GM12878 (cell line): Measurements from ENCODE around the gene IGSF6. TPM values are rescaled to one million over a fixed set of nuclear protein-coding genes. Genes with fewer than 3 reads are reported as not detected.

Source experiments
- ATAC-seq: fragments of 200-7000 bp; cut with Tn5 transposase; 3 replicates; pipeline ENCODE4 v1.9.1; 2020; ENCODE audit warnings: mild to moderate bottlenecking, moderate library complexity
- BruUV-seq: library from RNA; stranded (reverse); fragments of 400-500 nt; replicated peaks from 2 replicates; lab custom pipeline; 2021; lab: Mats Ljungman, UMichigan
- CTCF ChIA-PET: fragments of 300-600 bp; sonication (Branson Sonifier 250); formaldehyde crosslinking; extraction: SDS; loops from one replicate; lab custom pipeline; 2021; ENCODE audit warnings: inconsistent platforms; lab: Yijun Ruan, JAX
- POLR2A ChIA-PET: fragments of 350-600 bp; formaldehyde crosslinking; extraction: SDS; loops from one replicate; lab custom pipeline; 2021; ENCODE audit warnings: inconsistent platforms; lab: Charles Lee
- RAD21 ChIA-PET: fragments of 300-600 bp; sonication (Branson Sonifier 250); formaldehyde crosslinking; loops from one replicate; lab custom pipeline; 2023; ENCODE audit warnings: antibody characterized with exemption; ENCODE audit not compliant: unreplicated experiment; lab: Charles Lee
- SMC1A ChIA-PET: fragments of 300-600 bp; sonication (Branson Sonifier 250); formaldehyde crosslinking; loops from one replicate; lab custom pipeline; 2023; ENCODE audit not compliant: unreplicated experiment, uncharacterized antibody; lab: Charles Lee
- DNase-seq: peaks from one replicate; pipeline ENCODE4 v3.0.0-alpha.2; 2011; ENCODE audit warnings: low read depth, low spot score
- FAIRE-seq: peaks from 3 replicates; lab custom pipeline; 2011; peaks lifted over from hg19 to GRCh38; lab: Jason Lieb, UNC
- H2AFZ ChIP-seq: 2 replicates; pipeline ENCODE4 v1.6.0; 2011; ENCODE audit warnings: low read depth, low read length, control low read depth; ENCODE audit not compliant: control insufficient read depth
- H3K27ac ChIP-seq: 2 replicates; pipeline ENCODE4 v1.5.1; 2011; ENCODE audit warnings: control low read depth; ENCODE audit not compliant: control insufficient read depth, insufficient read depth
- H3K27me3 ChIP-seq, 2 experiments: replicated peaks in 1 of 2; 2 replicates each; pipeline versions ENCODE4 v1.6.0 to v1.6.1; 2011; ENCODE audit warnings: low read length in 1 of 2; ENCODE audit not compliant: control insufficient read depth in 2 of 2, insufficient read depth in 2 of 2
- H3K36me3 ChIP-seq, 2 experiments: 2 replicates each; pipeline ENCODE4 v1.5.1; 2011; ENCODE audit warnings: low read length in 1 of 2; ENCODE audit not compliant: control insufficient read depth in 2 of 2, insufficient read depth in 2 of 2
- H3K4me1 ChIP-seq: 2 replicates; pipeline ENCODE4 v1.6.1; 2011; ENCODE audit warnings: mild to moderate bottlenecking, low read length, moderate library complexity, mixed read lengths; ENCODE audit not compliant: control insufficient read depth, insufficient read depth
- H3K4me2 ChIP-seq: 2 replicates; pipeline ENCODE4 v1.6.0; 2011; ENCODE audit warnings: control low read depth; ENCODE audit not compliant: control insufficient read depth, insufficient read depth
- H3K4me3 ChIP-seq: fragments of 200-600 bp; sonication (generic); 2 replicates; pipeline ENCODE4 v1.5.1; 2016
- H3K79me2 ChIP-seq: 2 replicates; pipeline ENCODE4 v1.6.0; 2011; ENCODE audit warnings: low read length; ENCODE audit not compliant: control insufficient read depth, insufficient read depth
- H3K9ac ChIP-seq: 2 replicates; pipeline ENCODE4 v1.8.0; 2011; ENCODE audit warnings: low read length, control low read depth, mixed read lengths; ENCODE audit not compliant: control insufficient read depth, insufficient read depth
- H3K9me3 ChIP-seq: replicated peaks from 3 replicates; pipeline ENCODE4 v1.5.1; 2011; ENCODE audit warnings: mild to moderate bottlenecking, low read length; ENCODE audit not compliant: control insufficient read depth, insufficient read depth
- H4K20me1 ChIP-seq: 2 replicates; pipeline ENCODE4 v1.6.0; 2011; ENCODE audit not compliant: control insufficient read depth, insufficient read depth
- BACH1 ChIP-seq: fragments of 450-650 bp; IDR thresholded peaks from 2 replicates; pipeline ENCODE4 v1.6.1; 2017; ENCODE audit warnings: mild to moderate bottlenecking, borderline replicate concordance
- CBX5 ChIP-seq: sonication (generic); IDR thresholded peaks from 2 replicates; pipeline ENCODE4 v1.6.1; 2016; ENCODE audit warnings: low read depth, moderate library complexity, mild to moderate bottlenecking, inconsistent platforms
- CEBPZ ChIP-seq: fragments of 150-350 bp; IDR thresholded peaks from 2 replicates; pipeline ENCODE4 v1.6.1; 2016; ENCODE audit warnings: low read depth, low read length
- CHD2 ChIP-seq: IDR thresholded peaks from 2 replicates; pipeline ENCODE4 v1.6.1; 2011; ENCODE audit warnings: low read depth, low read length, improper control_type of control experiment, borderline replicate concordance
- CREM ChIP-seq: IDR thresholded peaks from 2 replicates; pipeline ENCODE4 v1.6.1; 2014; ENCODE audit warnings: antibody characterized with exemption, low read depth
- E2F4 ChIP-seq: IDR thresholded peaks from 2 replicates; pipeline ENCODE4 v1.6.1; 2012; ENCODE audit warnings: low read depth, low read length, improper control_type of control experiment
- ETV6 ChIP-seq, 2 experiments: fragments of 450-650 bp in 1 of 2; IDR thresholded peaks in 1 of 2; conservative IDR thresholded peaks in 1 of 2; 2 replicates each; pipeline ENCODE4 v1.6.1; 2014; ENCODE audit warnings: antibody characterized with exemption in 1 of 2, borderline replicate concordance in 1 of 2, low read depth in 1 of 2, mild to moderate bottlenecking in 1 of 2, moderate library complexity in 1 of 2
- JUNB ChIP-seq: IDR thresholded peaks from 2 replicates; pipeline ENCODE4 v1.6.1; 2016; ENCODE audit warnings: antibody characterized with exemption, mild to moderate bottlenecking
- MAX ChIP-seq: IDR thresholded peaks from 2 replicates; pipeline ENCODE4 v1.6.1; 2012; ENCODE audit warnings: low read depth, low read length, improper control_type of control experiment
- MYB ChIP-seq: fragments of 150-350 bp; IDR thresholded peaks from 2 replicates; pipeline ENCODE4 v1.6.1; 2014; ENCODE audit warnings: mild to moderate bottlenecking, low read depth, low read length, borderline replicate concordance
- NBN ChIP-seq: fragments of 450-650 bp; IDR thresholded peaks from 2 replicates; pipeline ENCODE4 v1.6.1; 2016
- NFXL1 ChIP-seq: fragments of 450-650 bp; IDR thresholded peaks from 2 replicates; pipeline ENCODE4 v1.6.1; 2017; ENCODE audit warnings: antibody characterized with exemption, mild to moderate bottlenecking, borderline replicate concordance
- NFYB ChIP-seq: IDR thresholded peaks from 2 replicates; pipeline ENCODE4 v1.6.1; 2011; ENCODE audit warnings: low read depth, mild to moderate bottlenecking, low read length, improper control_type of control experiment, moderate library complexity; ENCODE audit not compliant: insufficient read depth
- PKNOX1 ChIP-seq: fragments of 450-650 bp; IDR thresholded peaks from 2 replicates; pipeline ENCODE4 v1.6.1; 2016; ENCODE audit warnings: mild to moderate bottlenecking
- RB1 ChIP-seq: fragments of 450-650 bp; formaldehyde crosslinking; IDR thresholded peaks from 2 replicates; pipeline ENCODE4 v1.6.1; 2017; ENCODE audit warnings: mild to moderate bottlenecking, borderline replicate concordance
- SMAD1 ChIP-seq: fragments of 450-650 bp; IDR thresholded peaks from 2 replicates; pipeline ENCODE4 v1.6.1; 2018; ENCODE audit warnings: mild to moderate bottlenecking, low read depth; ENCODE audit not compliant: partially characterized antibody
- ZNF274 ChIP-seq: IDR thresholded peaks from one replicate; pipeline ENCODE4 v1.8.0; 2011; ENCODE audit not compliant: insufficient read length, insufficient read depth
- WGBS: methylation state at CpG from one replicate; pipeline ENCODE4 v1.1.6; 2016; ENCODE audit warnings: low lambda C conversion rate; ENCODE audit not compliant: insufficient replicate concordance, insufficient coverage; ENCODE audit errors: missing lambda C conversion rate; 5-methylcytosine and 5-hydroxymethylcytosine counted together
- in situ Hi-C: fragments of 300-500 bp; cut with MboI; formaldehyde crosslinking; loops from 9 replicates; pipeline ENCODE4 v1.14.3; 2018; ENCODE audit warnings: mixed read lengths
- intact Hi-C: fragments of 100-400 bp; cut with micrococcal nuclease; formaldehyde crosslinking; loops from one replicate; pipeline ENCODE4 v1.14.2; 2022; ENCODE audit not compliant: unreplicated experiment
- polyA plus RNA-seq, 11 experiments: library from polyadenylated mRNA; depleted of rRNA in 4 of 11; unstranded in 6 of 11; stranded (reverse) in 5 of 11; fragments of >200 nt; fragmentation: Nextera tagmentation in 4 of 11; fragmentation: Illumina TruSeq in 1 of 11; extraction: Ambion mirVana in 4 of 11; extraction: Trizol in 1 of 11; gene quantifications; 1 replicate in 1 of 11; 2 replicates in 10 of 11; pipeline versions ENCODE4 v1.2.1 to v1.2.3, GENCODE V29; 2011 to 2016; ENCODE audit warnings: inconsistent platforms in 2 of 11, missing spikeins in 2 of 11, low read depth in 1 of 11
- total RNA-seq, 4 experiments: library from RNA; depleted of rRNA in 3 of 4; stranded (reverse); fragments of >200 nt in 3 of 4; fragmentation: Illumina TruSeq in 1 of 4; extraction: Trizol in 1 of 4; gene quantifications; 2 replicates each; pipeline versions ENCODE4 v1.2.1 to v1.2.3, GENCODE V29; 2013 to 2021

The IGSF6 gene
- total and polyA plus RNA-seq, 10 of the 15 experiments (the other 5 are each of a cell fraction or from before 2014, with no cell fraction given): 0.32 to 1.2 (median 0.72) TPM

- RAD21 ChIA-PET: no interaction called here
- FAIRE-seq: no peak
- CTCF ChIA-PET: interaction anchor here (1.4 kb wide), 1 partner anchor 48 kb away, joined by 4 read pairs; no protein-coding TSS in a partner anchor
- no peak for TF ChIP-seq RB1
- no peak for TF ChIP-seq NFXL1
- TF ChIP-seq SMAD1: no peak
- peak; percentile 86 for TF ChIP-seq PKNOX1
- no peak for TF ChIP-seq MYB
- no peak for TF ChIP-seq NBN
- no peak for TF ChIP-seq CEBPZ
- no peak for TF ChIP-seq ETV6 (conservative IDR thresholded peaks at IDR 0.05 in 1 of 2, IDR thresholded peaks at IDR 0.05 in 1 of 2; ENCODE audit: borderline replicate concordance in 1 of 2, low read depth in 1 of 2)
- TF ChIP-seq CHD2: no peak
- TF ChIP-seq NFYB: no peak
- no peak for TF ChIP-seq CREM
- TF ChIP-seq MAX: no peak
- peak; percentile 45; the same call in 1 of the 2 replicates for TF ChIP-seq BACH1
- no peak for TF ChIP-seq CBX5
- TF ChIP-seq E2F4: no peak
- TF ChIP-seq ZNF274: no peak
- TF ChIP-seq JUNB: no peak
- POLR2A ChIA-PET: no interaction called here
- H4K20me1 ChIP-seq: no peaks in the 10 kb centered on the region
- no peaks in the 10 kb centered on the region for H3K27me3 ChIP-seq
- peak; percentile 5 for DNase-seq
- H3K27ac ChIP-seq: no peak overlapping the region
- ATAC-seq: peak; percentile 48
- no peak overlapping the region for H2AFZ ChIP-seq
- no peaks in the 10 kb centered on the region; a peak in 2 of 4 replicates for H3K36me3 ChIP-seq
- intact Hi-C loops: no loop called here
- peaks cover 5% of the 10 kb centered on the region; the same call in 1 of the 2 replicates for H3K4me1 ChIP-seq
- no peak overlapping the region for H3K4me3 ChIP-seq
- 76% methylated on average over 3 of the region's 3 CpGs for WGBS
- H3K9me3 ChIP-seq: no peaks in the 10 kb centered on the region
- no peaks in the 10 kb centered on the region; the same call in none of the 2 replicates for H3K79me2 ChIP-seq
- BruUV-seq: no TSS peak
- in situ Hi-C loops: no loop called here
- no peak overlapping the region for H3K9ac ChIP-seq
- SMC1A ChIA-PET: interaction anchor here (0.8 kb wide), 1 partner anchor 21 kb away, joined by 4 read pairs; no protein-coding TSS in a partner anchor
- 0 out of 2 replicates have a peak overlapping the region, but pooled peaks have one; percentile 17 for H3K4me2 ChIP-seq
Observed at GRCh38 chr16:21617607-21618006, 34.8 kb downstream of the IGSF6 start.
